Activated T-cell treated with anti-CD3 and anti-CD28 coated beads, Interleukin-2, amount 50 U/mL, for 24 hours (primary cell): ENCODE results near the gene PLD1.
A peak's percentile ranks its signal among the peaks of the same experiment; 100 is the strongest.

Experiments
- DNase-seq: peaks from one replicate; pipeline ENCODE4 v3.0.0-alpha.2; 2020
- H3K27ac Mint-ChIP-seq: 2 replicates; pipeline ENCODE4 v1.8.0; 2020; ENCODE audit warnings: mild to moderate bottlenecking, mixed read lengths
- H3K27me3 Mint-ChIP-seq: 2 replicates; pipeline ENCODE4 v1.8.0; 2020; ENCODE audit warnings: mixed read lengths
- H3K36me3 Mint-ChIP-seq: 2 replicates; pipeline ENCODE4 v1.8.0; 2020; ENCODE audit warnings: low read depth, mixed read lengths
- H3K4me1 Mint-ChIP-seq: 2 replicates; pipeline ENCODE4 v1.8.0; 2020; ENCODE audit warnings: low read depth, mixed read lengths
- H3K4me3 Mint-ChIP-seq: 2 replicates; pipeline ENCODE4 v1.8.0; 2020; ENCODE audit warnings: mild to moderate bottlenecking, moderate library complexity, mixed read lengths
- H3K9me3 Mint-ChIP-seq: 2 replicates; pipeline ENCODE4 v1.8.0; 2020; ENCODE audit warnings: mixed read lengths

Gene PLD1

DNA sequence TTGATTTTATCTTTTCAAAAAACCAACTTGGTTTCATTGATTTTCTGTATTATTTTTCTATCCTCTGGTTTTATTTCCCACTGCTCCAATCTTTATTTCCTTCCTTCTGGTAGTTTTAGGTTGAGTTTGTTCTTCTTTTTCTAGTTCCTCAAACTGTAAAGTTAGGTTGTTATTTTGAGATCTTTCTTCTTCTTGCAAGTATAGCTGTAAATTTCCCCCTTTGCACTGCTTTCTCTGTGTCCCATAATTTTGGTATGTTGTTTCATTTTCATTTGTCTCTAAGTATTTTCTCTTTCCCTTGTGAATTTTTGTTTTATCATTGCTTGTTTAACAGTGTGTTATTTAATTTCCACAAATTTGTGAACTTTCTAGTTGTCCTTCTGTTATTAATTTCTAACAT lies 120.0 kb downstream of the PLD1 start:
- Mint-ChIP-seq H3K27ac (peak overlapping the region; percentile 4), H3K36me3 (no peaks in the 10 kb centered on the region), H3K4me1 (peaks cover 11% of the 10 kb centered on the region), H3K4me3 (no peak overlapping the region), H3K27me3 (peaks cover 11% of the 10 kb centered on the region), H3K9me3 (no peaks in the 10 kb centered on the region)
- DNase-seq: no peak

DNA sequence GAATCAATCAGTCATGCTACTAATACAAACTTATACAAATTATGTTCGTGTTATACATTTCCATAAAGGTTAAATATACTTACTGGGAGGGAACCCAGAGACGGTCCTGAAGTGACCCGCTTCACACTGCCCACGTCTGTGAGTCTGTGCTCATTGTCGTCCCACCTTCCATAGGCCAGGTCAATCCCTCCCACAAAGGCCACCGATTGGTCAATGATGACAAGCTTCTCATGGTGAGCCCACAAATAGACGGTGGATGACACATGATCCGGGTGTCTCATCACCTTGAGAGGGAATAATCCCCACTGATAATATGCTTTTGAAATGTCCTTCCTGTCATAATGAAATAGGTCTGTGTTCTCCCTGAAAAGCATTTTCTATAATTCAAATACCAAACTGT lies 121.7 kb downstream of the PLD1 start:
- Mint-ChIP-seq H3K4me1 (peaks cover 11% of the 10 kb centered on the region), H3K27ac (no peak overlapping the region), H3K27me3 (peaks cover 15% of the 10 kb centered on the region), H3K9me3 (no peaks in the 10 kb centered on the region), H3K36me3 (no peaks in the 10 kb centered on the region), H3K4me3 (no peak overlapping the region)
- no peak for DNase-seq

DNA sequence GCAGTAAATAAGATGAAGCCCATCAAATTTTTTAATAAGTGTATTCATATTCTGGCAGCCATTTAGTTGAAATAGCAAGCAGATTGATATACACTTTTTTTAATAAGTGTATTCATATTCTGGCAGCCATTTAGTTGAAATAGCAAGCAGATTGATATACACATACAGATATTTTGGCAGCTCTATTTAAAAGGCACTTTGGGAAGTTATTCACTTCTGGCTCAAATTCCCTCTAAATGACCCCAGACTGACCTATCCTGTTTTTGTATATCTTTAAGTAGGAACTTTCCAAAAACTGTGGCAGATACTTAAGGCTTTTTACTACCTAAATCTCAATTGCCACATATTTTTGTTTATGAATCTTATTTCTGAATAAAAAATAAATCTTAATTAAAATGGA lies 122.3 kb downstream of the PLD1 start:
- Mint-ChIP-seq H3K9me3 (no peaks in the 10 kb centered on the region), H3K4me1 (peaks cover 11% of the 10 kb centered on the region), H3K4me3 (no peak overlapping the region), H3K36me3 (no peaks in the 10 kb centered on the region), H3K27me3 (peaks cover 16% of the 10 kb centered on the region), H3K27ac (no peak overlapping the region)
- no peak for DNase-seq

DNA sequence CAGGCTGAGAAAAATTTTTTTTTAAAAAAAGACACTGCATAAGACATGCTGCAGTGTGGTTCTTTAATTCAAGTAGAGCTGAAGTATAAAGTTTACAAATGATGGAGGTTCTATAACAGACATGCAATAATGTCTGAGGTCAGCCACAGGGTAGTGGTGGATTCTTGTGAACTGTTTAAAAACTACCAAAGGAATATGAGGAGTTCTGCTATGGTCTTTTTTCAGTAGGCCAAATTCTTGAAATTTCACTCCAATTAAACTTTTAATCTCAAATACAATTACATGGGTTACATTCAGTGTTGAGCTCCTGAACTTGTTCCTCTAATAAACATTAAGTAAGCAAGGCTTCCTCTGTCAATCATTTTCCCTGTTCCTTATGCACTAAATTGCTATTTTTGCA lies 122.7 kb downstream of the PLD1 start:
- no peak overlapping the region for H3K4me3 Mint-ChIP-seq
- H3K36me3 Mint-ChIP-seq: no peaks in the 10 kb centered on the region
- peaks cover 11% of the 10 kb centered on the region for H3K4me1 Mint-ChIP-seq
- no peak overlapping the region for H3K27ac Mint-ChIP-seq
- DNase-seq: no peak
- peaks cover 18% of the 10 kb centered on the region for H3K27me3 Mint-ChIP-seq
- H3K9me3 Mint-ChIP-seq: no peaks in the 10 kb centered on the region

DNA sequence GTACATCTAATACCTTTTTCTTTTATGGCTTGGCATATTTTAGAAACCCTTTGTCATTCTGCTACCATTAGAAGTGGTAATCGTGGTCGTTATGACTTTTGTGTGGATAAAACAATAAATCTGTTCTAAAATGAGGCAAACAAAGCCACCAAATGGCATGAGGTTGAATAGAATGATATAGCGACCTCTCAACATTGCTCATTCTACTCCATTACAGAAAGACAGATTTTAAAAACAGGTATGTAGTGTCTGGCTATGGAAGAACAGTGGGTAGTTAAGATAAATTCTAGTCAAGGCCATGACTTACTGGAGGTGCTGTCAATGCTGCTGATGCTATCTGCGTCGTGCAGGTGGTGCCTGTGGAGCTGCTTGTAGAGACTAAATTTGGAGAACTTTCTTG lies 123.2 kb downstream of the PLD1 start:
- no peaks in the 10 kb centered on the region for H3K36me3 Mint-ChIP-seq
- H3K4me1 Mint-ChIP-seq: peaks cover 11% of the 10 kb centered on the region
- DNase-seq: no peak
- no peak overlapping the region for H3K4me3 Mint-ChIP-seq
- no peak overlapping the region for H3K27ac Mint-ChIP-seq
- H3K27me3 Mint-ChIP-seq: peaks cover 18% of the 10 kb centered on the region
- H3K9me3 Mint-ChIP-seq: no peaks in the 10 kb centered on the region

DNA sequence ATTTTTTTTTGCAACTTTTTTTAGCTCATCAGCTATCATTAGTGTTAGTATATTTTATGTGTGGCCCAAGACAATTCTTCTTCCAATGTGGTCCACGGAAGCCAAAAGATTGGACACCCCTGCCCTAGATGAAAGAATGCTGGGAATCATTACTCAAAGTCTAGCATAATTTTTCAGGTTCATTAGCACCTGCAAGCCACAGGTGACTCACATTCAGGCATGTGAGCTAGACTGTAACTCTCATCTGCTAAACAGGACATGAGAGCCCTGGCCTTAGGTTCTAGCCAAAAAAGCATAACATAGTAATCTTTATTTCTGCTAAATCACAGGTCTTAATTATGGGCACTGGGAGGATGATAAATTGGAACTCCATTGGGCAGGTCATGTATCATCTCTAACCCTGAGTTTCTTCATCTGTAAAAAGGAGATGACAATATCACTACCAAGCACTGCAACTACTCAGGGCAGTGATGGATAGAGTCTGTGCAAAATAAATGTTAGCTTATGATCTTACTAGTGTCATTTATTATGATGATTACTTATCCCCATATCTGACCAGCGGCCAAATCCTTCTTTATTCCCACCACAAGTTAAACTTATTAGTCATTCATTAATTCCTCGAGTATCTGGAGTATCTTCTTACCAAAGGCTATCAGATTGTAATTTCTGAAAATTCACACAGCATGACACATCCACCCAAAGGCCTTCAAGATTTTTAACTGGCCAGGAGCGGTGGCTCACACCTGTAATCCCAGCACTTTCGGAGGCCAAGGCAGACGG lies 125.0 kb downstream of the PLD1 start:
- Mint-ChIP-seq H3K4me3 (no peak overlapping the region), H3K27me3 (peaks cover 18% of the 10 kb centered on the region), H3K4me1 (peaks cover 3% of the 10 kb centered on the region), H3K9me3 (no peaks in the 10 kb centered on the region), H3K36me3 (no peaks in the 10 kb centered on the region), H3K27ac (no peak overlapping the region)
- no peak for DNase-seq

DNA sequence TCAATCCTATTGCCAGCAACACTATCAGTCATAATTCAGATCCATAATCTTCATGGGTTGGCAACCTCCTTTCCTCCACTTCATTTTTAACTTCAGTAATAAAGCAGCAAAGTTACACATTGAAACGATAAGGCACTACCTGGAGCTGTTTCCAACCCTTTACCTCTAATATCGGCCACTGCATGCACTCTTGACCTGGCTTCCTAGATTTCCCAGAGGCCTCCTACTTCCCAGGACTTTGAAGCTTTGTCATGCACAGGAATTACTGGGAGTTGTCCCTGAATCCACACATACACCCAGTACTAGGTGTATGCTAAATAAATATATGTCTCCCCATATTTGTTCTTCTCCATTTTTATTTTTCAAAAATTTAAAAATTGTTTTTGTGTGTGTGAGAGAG lies 126.1 kb downstream of the PLD1 start:
- H3K27ac Mint-ChIP-seq: no peak overlapping the region
- no peaks in the 10 kb centered on the region for H3K9me3 Mint-ChIP-seq
- no peak for DNase-seq
- H3K27me3 Mint-ChIP-seq: peaks cover 18% of the 10 kb centered on the region
- no peak overlapping the region for H3K4me3 Mint-ChIP-seq
- no peaks in the 10 kb centered on the region for H3K4me1 Mint-ChIP-seq
- H3K36me3 Mint-ChIP-seq: no peaks in the 10 kb centered on the region

DNA sequence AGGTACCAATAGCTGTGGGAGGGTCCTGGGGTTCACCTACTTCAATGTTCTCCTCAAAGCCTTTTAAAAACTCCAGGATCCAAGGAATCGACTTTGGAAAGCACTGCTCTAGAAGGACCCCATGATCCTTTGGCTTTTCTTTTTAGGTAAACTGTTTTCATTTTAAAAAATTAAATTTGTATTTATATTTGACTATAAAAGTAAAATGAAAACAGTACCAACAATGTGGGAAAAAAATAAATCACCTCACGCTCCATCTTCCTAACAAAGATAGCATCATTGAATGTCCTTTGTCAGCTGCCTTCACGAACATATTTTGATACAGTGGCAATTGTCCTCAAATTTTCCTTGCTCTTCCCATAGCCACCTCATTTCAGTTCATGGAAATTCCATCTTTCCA lies 127.5 kb downstream of the PLD1 start:
- no peak overlapping the region for H3K27ac Mint-ChIP-seq
- H3K27me3 Mint-ChIP-seq: peaks cover 19% of the 10 kb centered on the region
- H3K4me1 Mint-ChIP-seq: no peaks in the 10 kb centered on the region
- H3K4me3 Mint-ChIP-seq: no peak overlapping the region
- no peak for DNase-seq
- no peaks in the 10 kb centered on the region for H3K36me3 Mint-ChIP-seq
- no peaks in the 10 kb centered on the region for H3K9me3 Mint-ChIP-seq

DNA sequence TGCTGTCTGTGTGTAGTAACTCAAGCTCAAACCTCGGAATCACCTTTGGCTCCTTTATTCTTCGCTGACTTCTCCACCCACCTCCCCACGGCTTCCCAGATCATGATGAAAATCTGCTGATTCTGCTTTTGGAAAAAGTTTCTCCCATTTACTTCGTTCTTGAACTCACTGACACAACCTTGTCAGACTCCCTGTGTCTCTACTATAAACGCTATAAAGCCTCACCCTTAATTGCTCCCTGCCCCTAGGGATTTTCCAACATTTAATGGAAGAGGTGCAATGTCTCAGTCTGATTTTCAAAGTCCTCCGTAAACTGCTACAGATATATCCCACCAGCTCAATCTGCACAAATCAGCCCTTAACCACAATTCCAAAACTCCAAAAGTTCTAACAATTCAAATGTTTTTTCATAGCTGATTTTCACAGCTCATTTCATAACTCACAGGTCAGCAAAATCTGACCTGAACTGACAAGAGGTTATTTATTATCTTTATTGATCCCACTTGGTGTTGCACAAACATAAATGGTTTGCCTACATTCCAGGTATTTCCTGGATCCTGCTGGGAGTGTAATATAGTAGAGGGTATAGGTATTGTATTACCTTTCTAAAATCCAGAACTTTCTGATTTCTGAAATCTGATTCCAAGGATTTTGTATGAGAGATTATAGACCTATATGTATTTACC lies 129.4 kb downstream of the PLD1 start:
- H3K27ac Mint-ChIP-seq: no peak overlapping the region
- no peak for DNase-seq
- no peaks in the 10 kb centered on the region for H3K4me1 Mint-ChIP-seq
- H3K36me3 Mint-ChIP-seq: no peaks in the 10 kb centered on the region
- peaks cover 16% of the 10 kb centered on the region for H3K27me3 Mint-ChIP-seq
- H3K9me3 Mint-ChIP-seq: no peaks in the 10 kb centered on the region
- H3K4me3 Mint-ChIP-seq: no peak overlapping the region

DNA sequence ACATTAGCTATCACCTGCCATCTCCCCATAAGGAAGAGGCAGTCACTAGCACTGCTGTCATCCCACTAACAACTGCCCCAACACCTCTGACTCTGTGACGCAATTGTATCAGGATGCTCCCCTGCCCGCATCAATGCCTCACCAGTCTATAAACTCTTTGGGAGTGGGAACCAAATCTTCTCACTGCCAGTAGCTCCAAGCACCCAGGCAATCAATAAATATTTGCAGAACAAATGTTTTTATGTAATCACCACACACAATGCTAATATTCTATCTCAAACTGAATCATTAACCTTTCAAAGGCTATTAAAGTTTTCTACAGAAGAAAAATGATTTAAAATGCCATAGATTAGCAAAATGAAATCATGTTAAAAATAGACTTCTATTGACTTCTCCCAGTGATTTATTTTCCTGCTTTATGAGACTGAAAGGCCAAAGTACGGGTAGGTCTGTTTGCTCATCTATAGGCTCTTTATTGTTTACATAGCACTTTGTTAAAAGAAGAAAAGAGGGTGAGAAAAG lies 131.3 kb downstream of the PLD1 start:
- H3K27ac Mint-ChIP-seq: no peak overlapping the region
- H3K36me3 Mint-ChIP-seq: no peaks in the 10 kb centered on the region
- no peak overlapping the region for H3K4me3 Mint-ChIP-seq
- peaks cover 14% of the 10 kb centered on the region for H3K27me3 Mint-ChIP-seq
- no peaks in the 10 kb centered on the region for H3K4me1 Mint-ChIP-seq
- DNase-seq: no peak
- H3K9me3 Mint-ChIP-seq: no peaks in the 10 kb centered on the region

DNA sequence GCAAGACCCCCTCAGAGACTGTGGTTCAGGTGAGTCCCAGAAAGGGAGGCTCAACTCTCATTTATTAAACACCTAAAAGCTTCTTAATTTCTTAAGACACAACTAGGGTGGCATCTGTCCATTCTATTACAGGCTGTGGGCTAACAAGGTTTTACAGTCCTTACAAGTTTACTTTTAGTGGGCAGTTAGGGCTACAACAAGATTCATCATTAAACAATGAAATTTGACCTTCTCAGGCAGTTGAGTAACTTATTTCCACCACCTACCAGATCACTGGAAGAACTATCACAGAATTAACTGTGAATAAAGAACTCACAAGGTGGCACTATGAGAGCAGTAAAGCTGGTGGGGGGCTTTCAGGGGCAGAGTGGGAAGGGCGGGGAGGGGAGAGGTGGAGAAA lies 132.6 kb downstream of the PLD1 start:
- no peak overlapping the region for H3K27ac Mint-ChIP-seq
- H3K36me3 Mint-ChIP-seq: no peaks in the 10 kb centered on the region
- H3K27me3 Mint-ChIP-seq: peaks cover 4% of the 10 kb centered on the region
- H3K4me3 Mint-ChIP-seq: no peak overlapping the region
- H3K9me3 Mint-ChIP-seq: no peaks in the 10 kb centered on the region
- DNase-seq: no peak
- no peaks in the 10 kb centered on the region for H3K4me1 Mint-ChIP-seq

DNA sequence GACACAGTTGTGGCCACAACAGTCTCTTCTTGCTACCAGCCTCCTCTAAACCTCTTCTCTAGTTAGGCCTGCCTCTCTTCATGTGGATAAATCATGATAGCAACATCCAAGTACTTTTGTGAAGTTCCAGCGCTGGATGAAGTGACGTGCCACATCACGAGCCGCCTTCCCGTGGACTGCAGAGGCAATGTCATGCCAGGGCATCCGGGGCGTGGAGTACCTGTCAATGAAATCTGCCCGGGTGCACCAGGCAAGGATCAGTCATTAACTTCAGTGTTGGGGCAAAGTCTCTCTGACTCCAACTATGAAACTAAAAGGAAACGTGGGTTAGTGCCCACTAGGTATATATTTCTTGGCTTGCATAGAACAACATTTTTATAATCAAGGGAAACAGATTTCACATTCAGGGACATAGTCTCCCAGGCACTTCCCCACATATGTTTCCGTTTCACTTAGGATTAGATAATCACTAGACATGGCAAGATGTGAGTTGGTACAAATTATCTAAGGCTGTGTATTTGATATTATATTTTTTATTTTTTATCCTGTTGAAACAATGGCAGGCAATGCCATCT lies 133.6 kb downstream of the PLD1 start:
- Mint-ChIP-seq H3K27ac (no peak overlapping the region), H3K36me3 (no peaks in the 10 kb centered on the region), H3K9me3 (no peaks in the 10 kb centered on the region), H3K4me1 (no peaks in the 10 kb centered on the region), H3K4me3 (no peak overlapping the region), H3K27me3 (peaks cover 4% of the 10 kb centered on the region)
- DNase-seq: no peak

DNA sequence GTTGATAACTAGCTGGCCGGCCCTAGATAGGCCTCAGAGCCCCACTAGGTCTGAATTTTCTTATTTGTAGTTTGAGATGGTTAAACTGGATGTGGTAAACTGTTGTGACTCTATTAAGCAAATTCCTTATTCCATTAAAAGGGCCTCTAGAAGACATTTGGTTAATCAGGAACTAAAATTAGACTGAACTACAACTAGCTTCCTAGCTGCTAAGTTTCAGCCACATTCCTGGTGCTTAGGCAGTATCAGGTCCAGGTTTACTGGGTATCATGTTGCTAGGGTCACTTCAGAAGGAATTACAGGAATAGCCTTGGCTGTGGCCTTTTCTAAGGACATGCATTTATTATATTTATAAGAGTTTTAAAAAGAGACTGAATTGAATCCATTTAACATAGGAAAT lies 136.3 kb downstream of the PLD1 start:
- peaks cover 4% of the 10 kb centered on the region for H3K27me3 Mint-ChIP-seq
- no peak overlapping the region for H3K4me3 Mint-ChIP-seq
- H3K27ac Mint-ChIP-seq: no peak overlapping the region
- H3K36me3 Mint-ChIP-seq: no peaks in the 10 kb centered on the region
- no peak for DNase-seq
- no peaks in the 10 kb centered on the region for H3K9me3 Mint-ChIP-seq
- H3K4me1 Mint-ChIP-seq: no peaks in the 10 kb centered on the region

DNA sequence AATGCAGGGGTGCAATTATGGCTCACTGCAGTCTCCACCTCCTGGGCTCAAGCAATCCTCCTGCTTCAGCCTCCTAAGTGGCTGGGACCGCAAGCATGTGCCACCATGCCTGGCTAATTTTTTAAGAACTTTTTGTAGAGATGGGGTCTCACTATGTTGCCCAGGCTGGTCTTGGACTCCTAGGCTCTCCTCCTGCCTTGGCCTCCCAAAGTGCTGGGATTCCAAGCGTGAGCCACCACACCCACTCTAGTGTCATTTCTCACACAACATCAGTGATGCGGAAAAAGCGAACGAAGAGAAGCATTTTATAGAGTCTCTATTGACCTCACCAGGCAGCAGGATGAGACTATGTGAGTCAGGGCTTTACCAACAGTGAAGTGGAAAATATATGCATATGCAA lies 137.7 kb downstream of the PLD1 start:
- no peak overlapping the region for H3K27ac Mint-ChIP-seq
- H3K4me3 Mint-ChIP-seq: no peak overlapping the region
- DNase-seq: no peak
- no peaks in the 10 kb centered on the region for H3K4me1 Mint-ChIP-seq
- H3K36me3 Mint-ChIP-seq: no peaks in the 10 kb centered on the region
- H3K27me3 Mint-ChIP-seq: peaks cover 2% of the 10 kb centered on the region
- no peaks in the 10 kb centered on the region for H3K9me3 Mint-ChIP-seq

DNA sequence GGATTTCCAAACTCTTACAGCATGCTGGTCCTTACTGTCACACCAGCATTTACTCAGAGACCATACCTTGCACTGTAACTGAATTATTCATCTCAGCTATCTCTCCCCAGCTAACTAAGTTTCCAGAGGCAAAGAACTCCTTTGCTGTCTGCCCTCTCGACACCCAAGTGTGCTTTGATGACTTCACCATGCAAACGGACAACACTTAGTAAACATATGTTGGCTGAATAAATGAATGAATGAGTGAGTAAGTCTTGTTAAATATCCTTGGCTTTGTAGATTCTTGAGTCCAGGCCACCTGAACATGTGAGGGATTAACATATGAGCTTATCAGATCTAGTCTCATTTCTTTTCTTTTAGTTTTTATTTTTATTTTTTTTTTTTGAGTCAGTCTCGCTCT lies 138.2 kb downstream of the PLD1 start:
- Mint-ChIP-seq H3K27me3 (no peaks in the 10 kb centered on the region), H3K9me3 (no peaks in the 10 kb centered on the region), H3K27ac (no peak overlapping the region), H3K4me3 (no peak overlapping the region), H3K4me1 (no peaks in the 10 kb centered on the region), H3K36me3 (no peaks in the 10 kb centered on the region)
- no peak for DNase-seq
